SK-N-SH (cell line): ENCODE measurements around the gene HPCAL1. TPM values are rescaled to one million over a fixed set of nuclear protein-coding genes. Genes with fewer than 3 reads are reported as not detected.

ENCODE experiments used
- CTCF ChIA-PET: fragments of 300-600, 350-600 bp; formaldehyde crosslinking; extraction: SDS; loops from one replicate; lab custom pipeline; 2021; lab: Yijun Ruan, JAX
- POLR2A ChIA-PET: fragments of 350-600 bp; sonication (Branson Sonifier 250); formaldehyde crosslinking; extraction: SDS; loops from one replicate; lab custom pipeline; 2020; ENCODE audit warnings: antibody characterized with exemption, inconsistent platforms; lab: Yijun Ruan, JAX
- DNase-seq: peaks from one replicate; pipeline ENCODE4 v3.0.0; 2012
- H2AFZ ChIP-seq: fragments of 200-600 bp; sonication (generic); 2 replicates; pipeline ENCODE4 v1.8.1; 2016; ENCODE audit warnings: antibody characterized with exemption, mild to moderate bottlenecking, low read depth
- H3F3A ChIP-seq: fragments of 200-600 bp; sonication (generic); replicated peaks from 2 replicates; pipeline ENCODE3; 2016; ENCODE audit warnings: antibody characterized with exemption, mild to moderate bottlenecking; ENCODE audit not compliant: insufficient read depth
- H3K27ac ChIP-seq, 2 experiments: fragments of 200-500 bp in 1 of 2; fragments of 200-600 bp in 1 of 2; sonication (Bioruptor generic) in 1 of 2; sonication (generic), shearing (Covaris generic) in 1 of 2; 2 replicates each; pipeline versions ENCODE4 v1.5.1 to v1.6.1; 2014 to 2016; ENCODE audit warnings: low read depth in 2 of 2, inconsistent platforms in 1 of 2, low read length in 1 of 2, mild to moderate bottlenecking in 1 of 2, mixed read lengths in 1 of 2
- H3K27me3 ChIP-seq: fragments of 200-600 bp; sonication (generic), shearing (Covaris generic); 2 replicates; pipeline ENCODE4 v1.6.1; 2016; ENCODE audit warnings: mixed run types; ENCODE audit not compliant: insufficient read depth
- H3K36me3 ChIP-seq, 2 experiments: fragments of 200-500 bp in 1 of 2; fragments of 200-600 bp in 1 of 2; sonication (Bioruptor generic) in 1 of 2; sonication (generic) in 1 of 2; replicated peaks in 1 of 2; 2 replicates each; pipeline versions ENCODE3 to v1.5.1; 2014 to 2016; ENCODE audit warnings: low read length in 1 of 2, mild to moderate bottlenecking in 1 of 2; ENCODE audit not compliant: insufficient read depth in 2 of 2, control insufficient read depth in 1 of 2
- H3K4me1 ChIP-seq, 2 experiments: fragments of 200-500 bp in 1 of 2; fragments of 200-600 bp in 1 of 2; sonication (Bioruptor generic) in 1 of 2; sonication (generic), shearing (Covaris generic) in 1 of 2; 2 replicates each; pipeline versions ENCODE4 v1.5.1 to v1.6.1; 2014 to 2016; ENCODE audit warnings: low read depth in 1 of 2, low read length in 1 of 2, mixed run types in 1 of 2; ENCODE audit not compliant: insufficient read depth in 2 of 2, control insufficient read depth in 1 of 2
- H3K4me2 ChIP-seq: fragments of 200-600 bp; sonication (generic), shearing (Covaris generic); 2 replicates; pipeline ENCODE4 v1.6.1; 2017; ENCODE audit warnings: mixed run types
- H3K4me3 ChIP-seq, 2 experiments: fragments of 200-500 bp in 1 of 2; fragments of 200-600 bp in 1 of 2; sonication (Bioruptor generic) in 1 of 2; sonication (generic), shearing (Covaris generic) in 1 of 2; 2 replicates each; pipeline versions ENCODE4 v1.5.1 to v1.8.1; 2014 to 2016; ENCODE audit warnings: low read depth in 2 of 2, inconsistent platforms in 1 of 2, low read length in 1 of 2, mild to moderate bottlenecking in 1 of 2, mixed read lengths in 1 of 2, moderate library complexity in 1 of 2
- H3K79me2 ChIP-seq: fragments of 200-600 bp; sonication (generic); 2 replicates; pipeline ENCODE4 v1.8.1; 2017; ENCODE audit warnings: mild to moderate bottlenecking; ENCODE audit not compliant: insufficient read depth
- H3K9ac ChIP-seq: fragments of 200-600 bp; sonication (generic); 2 replicates; pipeline ENCODE4 v1.6.1; 2017; ENCODE audit warnings: mixed run types
- H3K9me2 ChIP-seq: fragments of 200-600 bp; sonication (generic); 2 replicates; pipeline ENCODE4 v1.6.1; 2017; ENCODE audit warnings: mixed run types
- H3K9me3 ChIP-seq: fragments of 200-600 bp; sonication (generic); 2 replicates; pipeline ENCODE4 v1.6.1; 2017; ENCODE audit warnings: mixed run types, mild to moderate bottlenecking, moderate library complexity
- H4K20me1 ChIP-seq: fragments of 200-600 bp; sonication (generic); 2 replicates; pipeline ENCODE4 v1.6.1; 2017; ENCODE audit warnings: mild to moderate bottlenecking, mixed run types; ENCODE audit not compliant: insufficient read depth
- CHD2 ChIP-seq: fragments of 150-350 bp; IDR thresholded peaks from 2 replicates; pipeline ENCODE4 v1.6.1; 2018; ENCODE audit warnings: low read length; ENCODE audit not compliant: partially characterized antibody
- ELF1 ChIP-seq: IDR thresholded peaks from 2 replicates; pipeline ENCODE4 v1.4.0; 2012
- EP300 ChIP-seq, 2 experiments: IDR thresholded peaks; 2 replicates each; pipeline versions ENCODE4 v1.4.0 to v1.6.1; 2012; ENCODE audit warnings: borderline replicate concordance in 1 of 2, low read depth in 1 of 2, low read length in 1 of 2
- EZH2phosphoT487 ChIP-seq: fragments of 200-600 bp; sonication (generic); IDR thresholded peaks from 2 replicates; pipeline ENCODE4 v1.6.1; 2017; ENCODE audit warnings: low read depth, mixed run types, mild to moderate bottlenecking, antibody characterized with exemption, moderate library complexity, borderline replicate concordance
- FOXJ3 ChIP-seq: sonication (generic); formaldehyde crosslinking; IDR thresholded peaks from 2 replicates; pipeline ENCODE4 v1.5.1; 2020; ENCODE audit warnings: mild to moderate bottlenecking, missing genetic modification reagents
- FOXM1 ChIP-seq: IDR thresholded peaks from 2 replicates; pipeline ENCODE4 v1.4.0; 2012; ENCODE audit warnings: low read depth, mild to moderate bottlenecking
- GABPA ChIP-seq: IDR thresholded peaks from 2 replicates; pipeline ENCODE4 v1.4.0; 2012; ENCODE audit warnings: low read depth, mild to moderate bottlenecking
- GATA2 ChIP-seq: sonication (generic); formaldehyde crosslinking; IDR thresholded peaks from 2 replicates; pipeline ENCODE4 v1.5.0; 2020; ENCODE audit warnings: mild to moderate bottlenecking, missing genetic modification reagents
- IRF3 ChIP-seq: fragments of 150-350 bp; IDR thresholded peaks from 2 replicates; pipeline ENCODE4 v1.6.1; 2016; ENCODE audit warnings: mild to moderate bottlenecking, low read depth, low read length
- JUND ChIP-seq: IDR thresholded peaks from 2 replicates; pipeline ENCODE4 v1.4.0; 2012
- MEF2A ChIP-seq: IDR thresholded peaks from 2 replicates; pipeline ENCODE4 v1.4.0; 2012; ENCODE audit warnings: low read depth, borderline replicate concordance
- MXI1 ChIP-seq: IDR thresholded peaks from 2 replicates; pipeline ENCODE4 v1.6.1; 2012; ENCODE audit warnings: mild to moderate bottlenecking, low read depth, low read length, improper control_type of control experiment
- NFIC ChIP-seq: IDR thresholded peaks from 2 replicates; pipeline ENCODE4 v1.4.0; 2012; ENCODE audit warnings: borderline replicate concordance
- NRF1 ChIP-seq: IDR thresholded peaks from 2 replicates; pipeline ENCODE4 v1.6.1; 2012; ENCODE audit warnings: low read depth, mild to moderate bottlenecking, low read length
- RCOR1 ChIP-seq: fragments of 150-350 bp; IDR thresholded peaks from 2 replicates; pipeline ENCODE4 v1.6.1; 2017; ENCODE audit warnings: antibody characterized with exemption, low read length
- REST ChIP-seq: IDR thresholded peaks from 2 replicates; pipeline ENCODE4 v1.6.1; 2012; ENCODE audit warnings: mild to moderate bottlenecking, low read depth, low read length, moderate library complexity
- RXRA ChIP-seq: IDR thresholded peaks from 2 replicates; pipeline ENCODE4 v1.4.0; 2012; ENCODE audit warnings: low read depth, mild to moderate bottlenecking, borderline replicate concordance
- TAF1 ChIP-seq: IDR thresholded peaks from 2 replicates; pipeline ENCODE4 v1.6.1; 2012; ENCODE audit warnings: low read depth, mild to moderate bottlenecking, low read length, moderate library complexity, borderline replicate concordance
- TCF12 ChIP-seq: IDR thresholded peaks from 2 replicates; pipeline ENCODE4 v1.4.0; 2012
- TEAD4 ChIP-seq: IDR thresholded peaks from 2 replicates; pipeline ENCODE4 v1.4.0; 2012; ENCODE audit warnings: mild to moderate bottlenecking, borderline replicate concordance; ENCODE audit not compliant: insufficient read depth
- USF1 ChIP-seq: IDR thresholded peaks from 2 replicates; pipeline ENCODE4 v1.4.0; 2012; ENCODE audit warnings: low read depth, borderline replicate concordance
- USF2 ChIP-seq: fragments of 150-350 bp; IDR thresholded peaks from 2 replicates; pipeline ENCODE4 v1.6.1; 2017; ENCODE audit warnings: antibody characterized with exemption, low read length, low read depth, borderline replicate concordance
- ZBTB33 ChIP-seq: IDR thresholded peaks from 2 replicates; pipeline ENCODE4 v1.4.0; 2012; ENCODE audit warnings: low read depth, borderline replicate concordance
- WGBS: methylation state at CpG from one replicate; pipeline ENCODE4 v1.1.6; 2017; ENCODE audit warnings: low lambda C conversion rate; 5-methylcytosine and 5-hydroxymethylcytosine counted together
- polyA plus RNA-seq, 3 experiments: library from polyadenylated mRNA; depleted of rRNA; stranded (reverse); fragments of >200 nt; gene quantifications; 2 replicates each; pipeline ENCODE4 v1.2.3, GENCODE V29; 2012

The HPCAL1 gene
- polyA plus RNA-seq, 1 of the 3 experiments (the other 2 are of a cell fraction), result 77.0 TPM

- WGBS, result 90% methylated on average over 16 of the region's 16 CpGs
- Histone ChIP-seq H3K4me2 (no peak overlapping the region), H2AFZ (no peak overlapping the region), H3K9ac (no peak overlapping the region), H3F3A (peaks cover 3% of the 10 kb centered on the region), H3K36me3 (peaks cover 0 to 5% of the 10 kb centered on the region in 2 experiments), H3K9me2 (no peaks in the 10 kb centered on the region), H4K20me1 (no peaks in the 10 kb centered on the region), H3K4me1 (peaks cover 0 to 48% of the 10 kb centered on the region in 2 experiments; a peak in 2 of 4 replicates), H3K9me3 (no peaks in the 10 kb centered on the region), H3K4me3 (no peak overlapping the region), H3K27me3 (no peaks in the 10 kb centered on the region), H3K27ac (peak overlapping the region in 1 of 2 experiments; percentile 80; a peak in 2 of 4 replicates), H3K79me2 (peaks cover 22% of the 10 kb centered on the region; the same call in 1 of the 2 replicates)
- DNase-seq, result peak; percentile 86
- TF ChIP-seq CHD2 (peak; percentile 84), RCOR1 (peak; percentile 93), MEF2A (no peak), EZH2phosphoT487 (no peak), TCF12 (0 out of 2 replicates have a peak, but pooled peaks have one; percentile 13), FOXJ3 (peak; percentile 75; the same call in 1 of the 2 replicates), IRF3 (no peak), GATA2 (CRISPR knock-in tag) (peak; percentile 78), NRF1 (no peak), USF1 (no peak), EP300 (IDR thresholded peaks at IDR 0.05; ENCODE audit: borderline replicate concordance in 1 of 2, low read depth in 1 of 2, low read length in 1 of 2) (peak in 1 of 2 experiments; percentile 84; a peak in 1 of 4 replicates), MXI1 (peak; percentile 77), TEAD4 (no peak), NFIC (no peak), REST (no peak), FOXM1 (no peak), ELF1 (no peak), GABPA (no peak), TAF1 (no peak), ZBTB33 (no peak), RXRA (no peak), JUND (no peak), USF2 (no peak)
- ChIA-PET CTCF (interaction anchor here (0.8 to 1.8 kb wide), 9 partner anchors 29 to 214 kb away, joined by 3 to 10 read pairs (median 4); partner anchors contain the start of gene HPCAL1), POLR2A (interaction anchor here (0.7 kb wide), 1 partner anchor 213 kb away, joined by 3 read pairs; no protein-coding TSS in a partner anchor)
Observed at GRCh38 chr2:10338270-10339188, 35.8 kb downstream of the HPCAL1 start.
